IPS-18a (cell line): ENCODE data around the gene AGBL1.
A peak's percentile ranks its signal among the peaks of the same experiment; 100 is the strongest.

Experiments used
- H3K27ac ChIP-seq: one replicate; pipeline ENCODE4 v1.5.1; 2013; ENCODE audit warnings: low read length
- H3K27me3 ChIP-seq: one replicate; pipeline ENCODE4 v1.6.1; 2013; ENCODE audit warnings: mild to moderate bottlenecking, low read length; ENCODE audit not compliant: control insufficient read depth, insufficient read depth
- H3K36me3 ChIP-seq: one replicate; pipeline ENCODE4 v1.6.1; 2013; ENCODE audit warnings: low read depth, low read length; ENCODE audit not compliant: control insufficient read depth
- H3K4me1 ChIP-seq: one replicate; pipeline ENCODE4 v1.6.1; 2013; ENCODE audit warnings: low read depth, low read length; ENCODE audit not compliant: control insufficient read depth
- H3K4me3 ChIP-seq: one replicate; pipeline ENCODE4 v1.5.1; 2013; ENCODE audit warnings: low read length
- H3K9ac ChIP-seq: one replicate; pipeline ENCODE4 v1.6.1; 2013; ENCODE audit warnings: mild to moderate bottlenecking, low read length, moderate library complexity
- H3K9me3 ChIP-seq: one replicate; pipeline ENCODE4 v1.6.1; 2013; ENCODE audit warnings: low read depth, low read length; ENCODE audit not compliant: control insufficient read depth

AGBL1 gene

DNA sequence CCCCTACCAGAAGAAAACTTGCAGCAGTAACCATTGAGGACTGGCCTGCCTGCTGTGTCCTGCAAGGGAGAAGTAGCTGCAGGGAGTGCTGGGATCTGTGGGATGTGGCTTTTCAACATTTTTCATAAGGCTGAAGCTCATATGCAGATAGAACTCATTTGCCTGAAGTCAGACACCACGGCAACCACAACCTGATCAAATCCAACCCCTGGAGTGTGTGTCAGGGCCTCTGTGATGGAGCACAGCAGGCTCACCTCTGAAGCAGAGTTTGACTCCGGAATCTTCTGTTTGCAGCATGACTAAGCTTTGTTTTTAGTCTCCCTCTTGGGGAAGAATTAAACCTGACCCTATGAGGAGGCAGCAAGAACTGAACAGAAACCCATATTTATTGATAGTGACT is 508.7 kb downstream of the AGBL1 start:
- Histone ChIP-seq H3K9ac (no peak overlapping the region), H3K4me1 (peaks cover 21% of the 10 kb centered on the region), H3K36me3 (no peaks in the 10 kb centered on the region), H3K9me3 (no peaks in the 10 kb centered on the region), H3K27me3 (no peaks in the 10 kb centered on the region), H3K27ac (peak overlapping the region; percentile 27), H3K4me3 (no peak overlapping the region)

GRCh38 chr15:86590461-86590860 is 510.8 kb downstream of the AGBL1 start:
- H3K4me3 ChIP-seq = no peak overlapping the region
- H3K27ac ChIP-seq = no peak overlapping the region
- H3K4me1 ChIP-seq = peaks cover 21% of the 10 kb centered on the region

GRCh38 chr15:86591158-86591557 is 511.5 kb downstream of the AGBL1 start:
- no peak overlapping the region for H3K27ac ChIP-seq
- no peak overlapping the region for H3K9ac ChIP-seq
- no peaks in the 10 kb centered on the region for H3K27me3 ChIP-seq
- H3K4me1 ChIP-seq = peaks cover 21% of the 10 kb centered on the region
- H3K36me3 ChIP-seq = no peaks in the 10 kb centered on the region
- no peak overlapping the region for H3K4me3 ChIP-seq
- H3K9me3 ChIP-seq = peaks cover 6% of the 10 kb centered on the region

More at GRCh38 chr15:86590461-86590860, 510.8 kb downstream of the AGBL1 start:
- Histone ChIP-seq H3K9ac (no peak overlapping the region), H3K27me3 (no peaks in the 10 kb centered on the region), H3K36me3 (no peaks in the 10 kb centered on the region), H3K9me3 (no peaks in the 10 kb centered on the region)

GRCh38 chr15:86591994-86592735 is 512.5 kb downstream of the AGBL1 start:
- H3K4me1 ChIP-seq = peaks cover 16% of the 10 kb centered on the region
- H3K27me3 ChIP-seq = no peaks in the 10 kb centered on the region
- H3K4me3 ChIP-seq = no peak overlapping the region
- no peak overlapping the region for H3K27ac ChIP-seq
- peaks cover 7% of the 10 kb centered on the region for H3K9me3 ChIP-seq
- no peak overlapping the region for H3K9ac ChIP-seq
- no peaks in the 10 kb centered on the region for H3K36me3 ChIP-seq

GRCh38 chr15:86595741-86596140 is 516.1 kb downstream of the AGBL1 start:
- H3K4me1 ChIP-seq = peaks cover 4% of the 10 kb centered on the region
- H3K27me3 ChIP-seq = no peaks in the 10 kb centered on the region
- no peak overlapping the region for H3K9ac ChIP-seq
- H3K9me3 ChIP-seq = peaks cover 7% of the 10 kb centered on the region
- no peak overlapping the region for H3K4me3 ChIP-seq
- no peak overlapping the region for H3K27ac ChIP-seq
- no peaks in the 10 kb centered on the region for H3K36me3 ChIP-seq

GRCh38 chr15:86603466-86603865 is 523.8 kb downstream of the AGBL1 start:
- Histone ChIP-seq H3K4me1 (no peaks in the 10 kb centered on the region), H3K36me3 (no peaks in the 10 kb centered on the region), H3K27me3 (no peaks in the 10 kb centered on the region), H3K27ac (no peak overlapping the region), H3K4me3 (no peak overlapping the region), H3K9me3 (no peaks in the 10 kb centered on the region), H3K9ac (no peak overlapping the region)

DNA sequence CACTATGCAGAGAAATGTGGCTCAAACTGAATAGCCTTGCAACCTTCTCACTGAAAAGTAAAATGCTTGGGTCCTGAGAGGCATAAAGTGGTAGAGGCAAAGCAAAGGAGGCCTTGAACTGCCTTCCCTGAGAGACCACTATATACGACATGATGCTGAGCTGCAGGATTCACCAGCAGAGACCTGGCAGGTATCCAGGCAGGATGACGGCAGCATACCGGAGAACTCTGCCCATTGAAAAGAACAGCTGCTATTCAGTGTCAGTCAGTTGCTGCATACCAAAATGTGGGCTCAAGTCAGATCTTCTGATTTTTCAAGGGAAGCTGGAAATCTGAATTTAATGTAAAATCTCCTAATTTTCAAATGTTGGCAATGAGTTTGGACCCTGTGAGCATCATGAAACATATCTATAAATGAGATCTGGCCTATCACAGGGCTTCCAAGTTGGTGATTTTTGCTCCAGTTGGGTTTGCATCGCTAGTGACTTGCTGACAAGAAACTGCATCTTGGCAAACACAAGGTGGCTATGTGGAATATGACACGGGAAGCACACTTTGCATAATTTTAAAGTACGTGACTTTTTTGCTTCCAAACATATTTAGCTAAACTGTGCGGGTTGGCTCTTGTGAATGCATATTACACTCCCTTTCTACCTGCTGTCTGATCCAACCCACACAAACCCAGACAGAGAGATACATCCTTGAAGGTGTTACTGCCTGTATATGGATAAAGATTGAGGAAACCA is 529.0 kb downstream of the AGBL1 start:
- peaks cover 9% of the 10 kb centered on the region for H3K4me1 ChIP-seq
- no peak overlapping the region for H3K27ac ChIP-seq
- H3K9ac ChIP-seq = no peak overlapping the region
- no peak overlapping the region for H3K4me3 ChIP-seq
- H3K27me3 ChIP-seq = no peaks in the 10 kb centered on the region
- no peaks in the 10 kb centered on the region for H3K9me3 ChIP-seq
- H3K36me3 ChIP-seq = no peaks in the 10 kb centered on the region

DNA sequence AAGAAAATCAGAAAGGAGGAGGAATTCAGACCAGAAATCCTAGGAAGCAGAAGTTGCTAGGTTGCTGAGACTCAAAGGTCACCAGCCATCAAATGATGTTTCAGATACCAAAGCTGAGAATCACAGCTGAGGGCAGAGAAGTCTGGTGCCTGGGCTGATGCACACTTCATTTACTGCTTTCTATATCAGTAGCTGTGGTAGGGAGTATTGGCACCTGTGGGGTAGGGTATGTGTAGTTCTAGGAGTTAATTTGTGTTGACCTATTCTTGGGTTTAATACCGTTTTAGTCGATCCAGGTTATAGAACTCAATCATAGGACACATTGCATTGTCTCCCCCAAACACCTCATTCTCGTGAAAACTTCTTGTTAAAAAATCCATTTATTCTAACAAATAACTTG is 529.6 kb downstream of the AGBL1 start:
- H3K4me3 ChIP-seq = no peak overlapping the region
- no peak overlapping the region for H3K27ac ChIP-seq
- no peaks in the 10 kb centered on the region for H3K36me3 ChIP-seq
- H3K27me3 ChIP-seq = no peaks in the 10 kb centered on the region
- no peaks in the 10 kb centered on the region for H3K9me3 ChIP-seq
- H3K9ac ChIP-seq = no peak overlapping the region
- peaks cover 9% of the 10 kb centered on the region for H3K4me1 ChIP-seq

GRCh38 chr15:86610038-86610437 is 530.4 kb downstream of the AGBL1 start:
- Histone ChIP-seq H3K9me3 (no peaks in the 10 kb centered on the region), H3K27ac (no peak overlapping the region), H3K9ac (no peak overlapping the region), H3K4me1 (peaks cover 9% of the 10 kb centered on the region), H3K36me3 (no peaks in the 10 kb centered on the region), H3K27me3 (no peaks in the 10 kb centered on the region), H3K4me3 (no peak overlapping the region)

- Histone ChIP-seq H3K4me1 (peaks cover 9% of the 10 kb centered on the region), H3K9me3 (no peaks in the 10 kb centered on the region), H3K4me3 (no peak overlapping the region), H3K9ac (no peak overlapping the region), H3K27me3 (no peaks in the 10 kb centered on the region), H3K36me3 (no peaks in the 10 kb centered on the region), H3K27ac (peak overlapping the region; percentile 0)
Measured at GRCh38 chr15:86611417-86612040, 531.9 kb downstream of the AGBL1 start.

DNA sequence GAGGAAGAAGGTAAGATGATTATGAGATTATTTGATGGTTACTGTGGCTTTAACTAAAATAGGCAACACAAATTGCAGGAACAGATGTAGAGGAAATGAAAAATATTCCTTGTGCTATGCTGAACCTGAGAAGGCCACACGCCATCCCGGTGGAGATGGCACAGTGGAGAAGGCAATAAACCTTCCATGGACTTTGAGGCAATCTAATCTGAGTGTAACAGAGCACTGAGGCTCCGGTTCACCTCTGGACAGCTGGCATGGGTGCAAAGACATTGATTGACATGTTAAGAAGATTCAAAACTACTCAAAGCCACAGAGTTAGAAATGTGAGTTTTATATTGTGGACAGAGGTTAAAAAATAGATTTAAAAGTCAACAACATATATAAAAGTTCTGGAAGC is 535.7 kb downstream of the AGBL1 start:
- H3K27ac ChIP-seq = no peak overlapping the region
- no peaks in the 10 kb centered on the region for H3K36me3 ChIP-seq
- H3K9me3 ChIP-seq = no peaks in the 10 kb centered on the region
- H3K27me3 ChIP-seq = no peaks in the 10 kb centered on the region
- H3K4me1 ChIP-seq = peaks cover 11% of the 10 kb centered on the region
- H3K4me3 ChIP-seq = no peak overlapping the region
- H3K9ac ChIP-seq = no peak overlapping the region
